AG08395 (cell line): ENCODE measurements around the gene MGST3.
"Not testable (repeated sequence)": the region's sequence is repeated elsewhere in the genome, so short reads cannot be mapped to it uniquely, and the experiment has no call there.

Experiments
- DNase-seq: peaks from one replicate; pipeline ENCODE4 v3.0.0; 2012; ENCODE audit warnings: mixed read lengths, low spot score

Gene MGST3

GRCh38 chr1:165658766-165659580, 27.9 kb downstream of the MGST3 start:
- DNase-seq: not testable (repeated sequence)

- DNase-seq: no peak
These were observed 28.5 kb downstream of the MGST3 start for GRCh38 chr1:165659581-165659895.

- no peak for DNase-seq
These were observed 30.7 kb downstream of the MGST3 start for GRCh38 chr1:165661703-165662102.

- no peak for DNase-seq
These were observed 31.2 kb downstream of the MGST3 start for GRCh38 chr1:165662186-165662585.

- peak; percentile 19 for DNase-seq
These were observed 35.3 kb downstream of the MGST3 start for GRCh38 chr1:165666152-165666825.

GRCh38 chr1:165668184-165668583, 37.1 kb downstream of the MGST3 start:
- no peak for DNase-seq

GRCh38 chr1:165671526-165671925, 40.5 kb downstream of the MGST3 start:
- no peak for DNase-seq

- DNase-seq: no peak
These were observed 43.6 kb downstream of the MGST3 start for GRCh38 chr1:165674599-165674998.

GRCh38 chr1:165675794-165676193, 44.8 kb downstream of the MGST3 start:
- DNase-seq: no peak

GRCh38 chr1:165678509-165678908, 47.5 kb downstream of the MGST3 start:
- no peak for DNase-seq

GRCh38 chr1:165679282-165680036, 48.4 kb downstream of the MGST3 start:
- no peak for DNase-seq

- no peak for DNase-seq
These were observed 49.3 kb downstream of the MGST3 start for GRCh38 chr1:165680303-165680702.

- DNase-seq: not testable (repeated sequence)
These were observed 49.7 kb downstream of the MGST3 start for GRCh38 chr1:165680773-165681172.

GRCh38 chr1:165683848-165684485, 52.9 kb downstream of the MGST3 start:
- DNase-seq: no peak

GRCh38 chr1:165686121-165686970, 55.3 kb downstream of the MGST3 start:
- no peak for DNase-seq

GRCh38 chr1:165686971-165687433, 56.0 kb downstream of the MGST3 start:
- DNase-seq: no peak

- DNase-seq: no peak
These were observed 57.0 kb downstream of the MGST3 start for GRCh38 chr1:165688046-165688445.

- no peak for DNase-seq
These were observed 64.0 kb downstream of the MGST3 start for GRCh38 chr1:165695031-165695430.

- DNase-seq: peak; percentile 70
These were observed 65.6 kb downstream of the MGST3 start for GRCh38 chr1:165696625-165697100.

GRCh38 chr1:165697491-165697880, 66.5 kb downstream of the MGST3 start:
- no peak for DNase-seq
